Caco-2 (cell line): ENCODE data around the gene CDH13. TPM values are rescaled to one million over a fixed set of nuclear protein-coding genes. Genes with fewer than 3 reads are reported as not detected.

Experiments
- BruUV-seq: library from RNA; stranded (reverse); fragments of 400-500 nt; replicated peaks from 2 replicates; lab custom pipeline; 2021; lab: Mats Ljungman, UMichigan
- CTCF ChIA-PET: fragments of 300-600 bp; sonication (Branson Sonifier 250); formaldehyde crosslinking; loops from one replicate; lab custom pipeline; 2022; ENCODE audit warnings: antibody characterized with exemption; lab: Charles Lee
- POLR2A ChIA-PET: fragments of 300-600 bp; sonication (Branson Sonifier 250); formaldehyde crosslinking; loops from one replicate; lab custom pipeline; 2022; ENCODE audit warnings: antibody characterized with exemption; lab: Charles Lee
- DNase-seq, 2 experiments: peaks; one replicate each; pipeline versions ENCODE4 v3.0.0 to v3.0.0-alpha.2; 2020 to 2022
- H3K27me3 ChIP-seq: replicated peaks from 2 replicates; pipeline ENCODE4 v1.6.0; 2011; ENCODE audit warnings: low read length; ENCODE audit not compliant: control insufficient read depth, insufficient read depth
- H3K36me3 ChIP-seq: 2 replicates; pipeline ENCODE4 v1.5.1; 2011; ENCODE audit warnings: low read length; ENCODE audit not compliant: control insufficient read depth, insufficient read depth
- H3K4me1 ChIP-seq: fragments of 250-450 bp; sonication (Bioruptor Pico); 2 replicates; pipeline ENCODE4 v1.5.1; 2020; ENCODE audit warnings: mild to moderate bottlenecking
- H3K4me3 ChIP-seq: 2 replicates; pipeline ENCODE4 v1.5.1; 2011; ENCODE audit warnings: low read depth, mild to moderate bottlenecking, control low read depth, low read length
- H3K9me3 ChIP-seq: fragments of 250-450 bp; sonication (Bioruptor Pico); 2 replicates; pipeline ENCODE4 v1.5.1; 2020; ENCODE audit warnings: mild to moderate bottlenecking, moderate library complexity
- H3K27ac Mint-ChIP-seq: one replicate; pipeline ENCODE4 v1.8.0; 2022; ENCODE audit warnings: mixed read lengths; ENCODE audit not compliant: unreplicated experiment
- H3K27me3 Mint-ChIP-seq: one replicate; pipeline ENCODE4 v1.8.0; 2022; ENCODE audit warnings: mixed read lengths; ENCODE audit not compliant: insufficient read depth, unreplicated experiment
- H3K36me3 Mint-ChIP-seq: one replicate; pipeline ENCODE4 v1.8.0; 2022; ENCODE audit warnings: mild to moderate bottlenecking, mixed read lengths; ENCODE audit not compliant: insufficient read depth, unreplicated experiment
- H3K4me1 Mint-ChIP-seq: one replicate; pipeline ENCODE4 v1.8.0; 2022; ENCODE audit warnings: low read depth, mixed read lengths; ENCODE audit not compliant: unreplicated experiment
- H3K4me3 Mint-ChIP-seq: one replicate; pipeline ENCODE4 v1.8.0; 2022; ENCODE audit warnings: mild to moderate bottlenecking, moderate library complexity, mixed read lengths; ENCODE audit not compliant: unreplicated experiment
- H3K9me3 Mint-ChIP-seq: one replicate; pipeline ENCODE4 v1.8.0; 2022; ENCODE audit warnings: mixed read lengths; ENCODE audit not compliant: unreplicated experiment
- intact Hi-C: fragments of 100-400 bp; cut with micrococcal nuclease; formaldehyde crosslinking; loops from one replicate; pipeline ENCODE4 v1.10.0; 2022; ENCODE audit not compliant: unreplicated experiment
- total RNA-seq: library from RNA; stranded (reverse); gene quantifications from 2 replicates; pipeline ENCODE4 v1.2.3, GENCODE V29; 2022
- TF ChIP-seq, protein P1 (sequence below), 2 experiments: fragments of 200-600 bp in 1 of 2; IDR thresholded peaks; 1 replicate in 1 of 2; 2 replicates in 1 of 2; pipeline versions ENCODE4 v1.5.1 to v1.8.0; 2011 to 2022; ENCODE audit warnings: antibody characterized with exemption in 1 of 2, control low read depth in 1 of 2, inconsistent platforms in 1 of 2, low read depth in 1 of 2, low read length in 1 of 2, mild to moderate bottlenecking in 1 of 2, moderate library complexity in 1 of 2; ENCODE audit not compliant: insufficient read depth in 1 of 2, severe bottlenecking in 1 of 2, unreplicated experiment in 1 of 2

Gene CDH13
- total RNA-seq, 1 experiment from 2014 or later, result 2.2 TPM

DNA sequence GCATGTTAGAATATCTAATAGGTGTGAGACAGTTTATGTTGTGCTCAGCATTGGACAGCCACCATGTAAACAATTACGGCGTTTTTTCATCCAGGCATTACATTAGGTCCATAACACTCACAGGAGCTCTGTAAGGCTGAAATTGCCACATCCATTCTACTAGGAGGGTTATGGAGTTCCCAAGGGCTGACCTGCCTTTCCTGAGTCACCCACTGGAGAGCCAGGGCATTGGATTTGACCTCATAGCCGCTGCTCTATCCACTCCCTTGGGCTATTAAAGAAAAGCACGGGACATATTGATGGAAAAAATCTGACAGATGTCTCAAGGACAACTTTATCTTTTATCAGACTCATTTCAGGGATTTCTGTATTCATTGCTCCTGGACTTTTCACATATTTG is 874.7 kb downstream of the CDH13 start:
- TF ChIP-seq, protein P1, sequence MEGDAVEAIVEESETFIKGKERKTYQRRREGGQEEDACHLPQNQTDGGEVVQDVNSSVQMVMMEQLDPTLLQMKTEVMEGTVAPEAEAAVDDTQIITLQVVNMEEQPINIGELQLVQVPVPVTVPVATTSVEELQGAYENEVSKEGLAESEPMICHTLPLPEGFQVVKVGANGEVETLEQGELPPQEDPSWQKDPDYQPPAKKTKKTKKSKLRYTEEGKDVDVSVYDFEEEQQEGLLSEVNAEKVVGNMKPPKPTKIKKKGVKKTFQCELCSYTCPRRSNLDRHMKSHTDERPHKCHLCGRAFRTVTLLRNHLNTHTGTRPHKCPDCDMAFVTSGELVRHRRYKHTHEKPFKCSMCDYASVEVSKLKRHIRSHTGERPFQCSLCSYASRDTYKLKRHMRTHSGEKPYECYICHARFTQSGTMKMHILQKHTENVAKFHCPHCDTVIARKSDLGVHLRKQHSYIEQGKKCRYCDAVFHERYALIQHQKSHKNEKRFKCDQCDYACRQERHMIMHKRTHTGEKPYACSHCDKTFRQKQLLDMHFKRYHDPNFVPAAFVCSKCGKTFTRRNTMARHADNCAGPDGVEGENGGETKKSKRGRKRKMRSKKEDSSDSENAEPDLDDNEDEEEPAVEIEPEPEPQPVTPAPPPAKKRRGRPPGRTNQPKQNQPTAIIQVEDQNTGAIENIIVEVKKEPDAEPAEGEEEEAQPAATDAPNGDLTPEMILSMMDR (IDR thresholded peaks at IDR 0.05; ENCODE audit: insufficient read depth in 1 of 2, low read depth in 1 of 2, low read length in 1 of 2, severe bottlenecking in 1 of 2, unreplicated experiment in 1 of 2), result no peak
- Histone ChIP-seq H3K27me3 (0 out of 2 replicates have a peak, but pooled peaks cover 1% of the 10 kb centered on the region), H3K4me3 (no peak overlapping the region), H3K9me3 (no peaks in the 10 kb centered on the region), H3K36me3 (no peaks in the 10 kb centered on the region), H3K4me1 (no peaks in the 10 kb centered on the region)
- Mint-ChIP-seq H3K9me3 (no peaks in the 10 kb centered on the region), H3K27me3 (peaks cover 10% of the 10 kb centered on the region), H3K4me1 (no peaks in the 10 kb centered on the region), H3K27ac (no peak overlapping the region), H3K4me3 (no peak overlapping the region), H3K36me3 (no peaks in the 10 kb centered on the region)
- POLR2A ChIA-PET, result no interaction called here
- CTCF ChIA-PET, result no interaction called here
- intact Hi-C loops, result no loop called here
- no TSS peak for BruUV-seq
- no peak for DNase-seq

DNA sequence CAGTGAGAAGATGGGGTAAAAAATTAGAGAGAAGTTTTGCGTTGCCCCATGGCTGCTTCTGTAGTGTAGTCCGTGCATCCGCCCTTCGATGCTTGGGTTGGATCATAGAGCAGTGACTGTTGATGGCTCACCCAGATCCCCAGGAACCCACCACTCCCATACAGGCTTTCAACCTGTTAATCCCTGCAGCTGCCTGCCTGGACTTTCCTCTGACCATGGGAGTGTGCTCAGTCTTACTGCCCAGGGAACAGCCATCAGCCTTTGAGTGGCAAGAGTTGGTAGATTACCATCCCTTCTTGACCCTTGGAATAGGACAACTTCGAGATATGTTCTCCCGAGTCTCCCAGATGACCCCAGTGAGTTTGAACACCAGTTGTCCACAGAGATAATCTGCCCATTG is 881.5 kb downstream of the CDH13 start:
- Histone ChIP-seq H3K4me3 (no peak overlapping the region), H3K4me1 (no peaks in the 10 kb centered on the region), H3K27me3 (0 out of 2 replicates have a peak, but pooled peaks cover 1% of the 10 kb centered on the region), H3K36me3 (no peaks in the 10 kb centered on the region), H3K9me3 (no peaks in the 10 kb centered on the region)
- BruUV-seq, result no TSS peak
- Mint-ChIP-seq H3K4me3 (no peak overlapping the region), H3K27me3 (peaks cover 11% of the 10 kb centered on the region), H3K27ac (no peak overlapping the region), H3K9me3 (no peaks in the 10 kb centered on the region), H3K36me3 (no peaks in the 10 kb centered on the region), H3K4me1 (no peaks in the 10 kb centered on the region)
- intact Hi-C loops, result no loop called here
- DNase-seq, result no peak
- POLR2A ChIA-PET, result no interaction called here
- CTCF ChIA-PET, result no interaction called here
- TF ChIP-seq, protein P1 (IDR thresholded peaks at IDR 0.05; ENCODE audit: insufficient read depth in 1 of 2, low read depth in 1 of 2, low read length in 1 of 2, severe bottlenecking in 1 of 2, unreplicated experiment in 1 of 2), result no peak

DNA sequence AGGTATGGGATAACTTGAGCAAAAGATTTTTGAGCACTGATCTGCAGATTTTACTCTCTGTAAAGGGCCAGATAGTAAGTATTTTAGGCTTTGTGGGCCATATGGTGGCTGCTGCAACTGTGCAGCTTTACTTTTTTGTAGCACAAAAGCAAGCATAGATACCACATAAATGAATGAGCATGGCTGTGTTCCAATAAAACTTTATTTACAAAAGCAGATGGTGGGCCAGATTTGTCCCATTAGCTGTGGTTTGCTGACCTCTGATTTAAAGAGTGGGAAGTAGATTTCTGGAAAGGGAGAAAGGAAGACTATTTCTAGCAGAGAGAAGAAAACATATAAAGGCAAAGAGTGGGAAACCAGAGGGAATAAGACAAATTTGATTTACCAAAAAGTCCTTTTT is 882.5 kb downstream of the CDH13 start:
- no peak overlapping the region for H3K4me3 Mint-ChIP-seq
- intact Hi-C loops, result no loop called here
- no peak overlapping the region for H3K27ac Mint-ChIP-seq

More for the DNA sequence above, 882.5 kb downstream of the CDH13 start:
- Mint-ChIP-seq H3K36me3 (no peaks in the 10 kb centered on the region), H3K27me3 (peaks cover 11% of the 10 kb centered on the region), H3K4me1 (no peaks in the 10 kb centered on the region), H3K9me3 (no peaks in the 10 kb centered on the region)
- H3K9me3 ChIP-seq, result no peaks in the 10 kb centered on the region
- no peaks in the 10 kb centered on the region for H3K36me3 ChIP-seq
- ChIA-PET CTCF (no interaction called here), POLR2A (no interaction called here)
- H3K27me3 ChIP-seq, result no peaks in the 10 kb centered on the region
- H3K4me3 ChIP-seq, result no peak overlapping the region
- TF ChIP-seq, protein P1 (IDR thresholded peaks at IDR 0.05; ENCODE audit: insufficient read depth in 1 of 2, low read depth in 1 of 2, low read length in 1 of 2, severe bottlenecking in 1 of 2, unreplicated experiment in 1 of 2), result no peak
- BruUV-seq, result no TSS peak
- no peak for DNase-seq
- H3K4me1 ChIP-seq, result no peaks in the 10 kb centered on the region
